ENCODE results near the gene TANC1.

TANC1 gene

DNA sequence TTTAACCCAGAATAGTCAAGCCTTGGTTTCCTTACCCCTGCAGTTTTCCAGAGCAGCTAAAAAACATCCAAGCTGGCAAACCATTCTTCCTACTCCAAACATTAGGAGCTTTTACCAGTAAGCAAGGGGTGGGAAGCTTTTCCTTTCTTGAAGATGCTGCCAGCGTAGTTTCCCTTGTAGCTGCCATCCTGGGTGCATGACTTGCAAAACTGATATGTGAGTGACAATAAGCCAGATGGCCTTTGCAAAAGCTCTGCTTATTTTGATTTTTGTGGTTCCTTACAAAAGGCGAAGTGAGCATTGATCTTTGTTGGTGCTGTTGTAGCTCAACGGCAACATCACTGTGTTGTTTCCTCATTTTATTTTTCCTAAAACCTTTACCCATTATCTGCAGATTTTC, 179.2 kb downstream of the TANC1 start:
- DNase-seq = no peak

DNA sequence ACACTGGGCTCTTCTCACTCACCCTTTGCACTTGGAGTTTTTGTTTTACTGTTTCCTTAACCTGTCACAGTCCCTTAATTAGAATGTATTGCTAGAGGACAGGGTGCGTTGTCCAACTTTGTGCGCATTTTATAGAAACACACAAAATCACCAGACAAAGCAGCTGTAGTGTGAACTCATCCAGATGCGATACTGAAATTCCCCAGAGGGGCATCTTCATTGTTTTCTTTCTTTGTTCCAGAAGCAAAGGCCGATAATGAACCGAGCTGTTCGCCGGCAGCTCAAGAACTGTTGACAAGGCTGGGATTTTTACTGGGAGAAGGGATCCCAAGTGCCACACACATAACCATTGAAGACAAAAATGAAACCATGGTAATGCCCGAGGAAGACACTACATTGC, 180.5 kb downstream of the TANC1 start:
- DNase-seq = no peak

DNA sequence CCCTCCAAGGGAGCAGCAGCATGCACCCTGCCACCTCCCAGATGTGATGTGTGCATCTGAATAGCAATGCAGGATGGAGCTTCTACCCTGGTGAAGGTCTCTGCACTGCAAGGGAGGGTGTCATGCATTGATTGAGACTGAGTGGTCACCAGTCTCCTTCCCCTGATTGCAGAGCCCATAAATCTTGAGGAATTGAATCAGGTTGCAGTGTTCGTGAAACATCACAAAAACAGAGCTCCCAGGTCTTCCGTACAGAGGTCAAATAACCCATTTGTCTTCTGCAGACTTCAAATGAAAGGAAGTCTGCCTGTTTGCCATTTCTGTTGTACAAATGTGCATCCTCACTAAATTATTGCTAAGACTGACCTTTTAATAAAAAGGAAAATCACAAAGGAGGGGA, 181.3 kb downstream of the TANC1 start:
- DNase-seq = no peak

DNA sequence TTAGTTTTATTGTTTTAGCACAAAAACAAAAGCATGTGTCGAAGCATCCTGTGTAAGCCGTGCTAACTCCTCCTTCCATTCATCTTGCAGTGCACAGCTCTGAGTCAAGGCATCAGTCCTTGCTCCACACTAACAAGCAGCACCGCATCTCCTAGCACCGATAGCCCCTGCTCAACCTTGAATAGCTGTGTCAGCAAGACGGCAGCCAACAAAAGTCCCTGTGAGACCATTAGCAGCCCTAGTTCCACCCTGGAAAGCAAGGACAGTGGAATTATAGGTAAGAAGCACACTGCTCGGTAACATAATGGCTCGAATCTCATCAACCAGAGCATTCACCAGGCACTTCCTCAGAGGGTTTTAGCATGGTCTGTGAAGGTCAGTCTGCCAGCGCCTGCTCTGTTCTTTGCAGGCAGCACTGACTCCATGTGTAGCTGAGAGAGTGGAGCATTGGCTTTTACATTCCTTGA, 181.9 kb downstream of the TANC1 start:
- no peak for DNase-seq

DNA sequence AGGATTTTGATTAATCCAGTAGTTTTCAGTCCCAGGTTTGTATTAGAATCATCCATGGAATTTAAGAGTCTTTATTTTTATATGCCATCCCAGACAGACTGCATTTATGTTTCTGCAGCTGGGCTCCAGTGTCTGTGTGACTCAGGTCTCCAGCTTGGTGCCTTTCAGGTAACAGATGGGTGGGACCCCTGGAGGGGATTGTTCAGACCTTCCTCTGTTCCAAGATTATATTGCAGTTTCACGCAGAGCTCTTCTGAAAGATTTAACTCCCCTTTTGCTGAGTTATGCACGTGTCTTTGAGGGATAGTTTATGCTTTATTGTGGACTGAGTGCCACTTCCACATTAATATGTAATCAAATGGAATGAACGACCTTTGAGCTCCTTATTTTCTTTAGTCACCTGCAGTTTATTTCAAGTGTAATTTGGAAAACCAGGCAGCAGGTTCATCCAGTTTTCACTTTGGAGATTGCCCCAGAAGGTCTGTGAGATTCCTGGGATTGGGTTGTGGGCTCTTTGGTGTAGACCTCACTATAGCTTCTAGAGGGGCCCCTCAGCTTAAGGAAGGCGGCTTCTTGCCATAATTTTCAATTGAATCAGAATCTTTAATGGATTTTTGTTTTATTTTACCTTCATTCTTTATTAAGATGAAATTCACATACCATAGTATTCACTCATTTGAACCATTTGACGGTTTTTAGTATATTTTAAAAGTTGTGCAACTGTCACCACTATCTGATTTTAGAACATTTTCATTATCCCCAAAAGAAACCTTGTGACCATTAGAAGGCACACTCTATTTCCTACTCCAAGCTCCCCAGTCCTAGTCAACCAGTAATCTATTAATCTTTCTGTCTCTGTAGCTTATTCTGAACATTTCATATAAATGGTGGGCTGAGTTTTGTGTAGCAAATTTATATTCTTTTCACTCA, 183.0 kb downstream of the TANC1 start:
- no peak for DNase-seq

DNA sequence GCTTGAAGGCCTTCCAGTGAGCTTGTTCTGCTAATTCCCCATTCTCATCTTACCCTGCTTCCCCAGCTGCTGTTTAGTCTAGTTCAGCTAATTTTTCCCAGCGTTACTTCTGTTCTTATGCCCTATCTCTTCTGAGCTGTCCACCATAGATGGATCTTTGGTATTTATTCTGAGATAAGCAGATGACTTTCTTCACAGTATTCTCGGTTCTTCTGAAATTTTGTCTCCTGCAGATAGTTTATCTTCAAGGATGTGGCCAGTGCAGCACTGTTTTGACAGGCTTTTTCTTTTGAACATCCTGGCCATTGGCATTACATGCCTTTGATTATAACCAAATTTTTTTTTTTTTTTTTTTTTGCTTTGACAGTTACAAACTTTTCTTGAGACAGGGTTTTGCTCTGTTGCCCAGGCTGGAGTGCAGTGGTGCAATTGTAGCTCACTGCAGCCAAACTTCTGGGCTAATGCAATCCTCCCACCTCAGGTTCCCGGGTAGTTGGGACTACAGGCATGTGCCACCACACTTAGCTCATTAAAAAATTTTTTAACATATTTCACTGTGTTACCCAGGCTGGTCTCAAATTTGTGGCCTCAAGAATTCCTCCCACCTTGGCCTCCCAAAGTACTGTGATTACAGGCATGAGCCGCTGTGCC, 183.8 kb downstream of the TANC1 start:
- no peak for DNase-seq

DNA sequence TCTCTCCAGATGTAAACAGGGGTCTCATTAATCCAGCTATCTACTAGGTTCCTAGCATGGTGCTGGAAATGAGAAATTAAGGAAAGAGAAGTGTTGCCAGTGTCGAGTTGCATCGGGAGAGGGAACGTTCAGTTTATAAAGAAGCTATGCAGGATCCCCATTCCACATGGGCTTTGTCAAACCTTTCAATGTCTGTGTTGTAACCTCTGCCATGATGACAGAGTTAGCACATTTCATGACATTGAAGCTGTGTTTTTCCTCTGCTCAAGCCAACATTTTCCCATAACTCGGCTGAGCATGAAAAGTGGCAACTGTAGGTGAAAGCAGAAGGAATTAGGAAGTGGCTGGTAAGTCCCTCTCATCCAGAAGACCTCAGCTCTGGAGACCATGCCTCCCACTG, 184.6 kb downstream of the TANC1 start:
- DNase-seq = no peak

DNA sequence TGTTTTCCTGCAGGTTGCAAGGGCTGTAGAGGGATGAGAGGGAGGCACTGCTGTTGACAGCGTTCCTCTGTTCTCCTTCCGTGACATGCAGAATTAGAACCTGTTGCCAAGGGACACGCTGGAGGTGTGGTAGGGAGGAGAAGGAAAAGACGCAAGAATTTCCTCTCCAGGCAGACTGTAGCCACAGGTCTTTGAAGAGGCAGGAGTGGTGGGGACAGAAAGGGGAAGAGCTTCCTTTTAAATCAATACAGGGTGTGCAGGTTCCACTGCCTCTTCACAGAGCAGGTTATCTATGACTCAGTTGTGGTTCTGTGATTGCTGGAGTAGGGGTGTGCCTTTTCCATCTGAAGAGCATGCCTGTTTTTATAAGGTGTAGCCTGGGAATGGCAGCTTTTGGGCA, 185.0 kb downstream of the TANC1 start:
- no peak for DNase-seq

DNA sequence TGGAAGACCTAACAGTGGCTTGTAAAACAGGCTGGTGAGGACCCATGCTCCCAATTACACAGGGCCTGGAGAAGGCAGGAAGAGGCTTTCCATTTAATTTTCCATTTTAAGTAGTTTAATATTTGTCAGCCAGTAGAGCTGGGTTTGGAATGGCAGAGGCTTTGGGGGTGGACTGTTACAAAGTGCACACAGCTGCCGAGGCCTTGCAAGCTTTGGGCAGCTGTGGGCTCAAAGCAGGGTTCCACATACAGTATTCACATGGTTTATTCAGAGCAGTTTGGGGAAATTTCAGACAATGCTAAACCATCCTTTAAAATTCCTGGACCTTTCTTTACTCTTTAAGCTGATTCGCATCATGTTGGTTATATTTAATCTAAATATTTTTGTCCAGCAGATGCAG, 185.5 kb downstream of the TANC1 start:
- DNase-seq = no peak

DNA sequence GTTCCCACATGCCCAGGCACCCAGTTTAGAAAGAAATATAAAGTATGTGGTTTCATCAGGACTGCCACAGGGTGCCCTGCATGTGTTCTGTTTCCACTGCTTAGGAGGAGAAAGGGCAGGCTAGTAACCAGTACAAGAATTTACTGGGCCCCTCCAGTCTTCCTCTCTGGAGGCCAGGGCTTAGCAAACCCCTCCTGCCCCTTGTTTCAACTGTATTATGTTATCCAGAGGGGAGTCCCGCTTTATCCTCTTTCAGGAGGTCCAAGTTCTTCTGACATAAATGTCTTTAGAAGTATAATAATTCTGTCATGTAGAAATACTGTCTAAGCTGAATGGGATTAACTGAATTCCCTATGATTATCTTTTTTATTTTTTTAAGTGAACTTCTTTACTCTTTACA, 185.9 kb downstream of the TANC1 start:
- DNase-seq = no peak

DNA sequence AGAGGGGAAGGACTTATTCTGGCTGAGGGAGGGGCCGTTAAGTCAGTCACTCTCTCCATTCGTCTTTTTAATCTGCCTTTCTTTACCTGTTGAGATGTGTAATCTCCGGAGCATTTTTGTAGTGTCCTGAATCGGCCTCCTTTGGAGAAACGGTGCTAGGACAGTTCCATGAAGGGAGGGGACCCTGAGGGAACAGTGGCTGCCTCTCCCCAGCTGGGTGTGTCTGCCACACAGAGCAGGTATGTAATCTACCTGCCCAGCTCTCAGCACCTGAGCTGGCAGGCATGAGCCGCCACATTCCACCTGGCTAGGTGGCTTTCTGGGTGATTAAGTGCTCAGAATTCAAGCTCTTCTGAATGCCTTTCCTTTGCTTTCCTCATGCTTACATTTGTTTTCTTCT, 186.9 kb downstream of the TANC1 start:
- DNase-seq = no peak

DNA sequence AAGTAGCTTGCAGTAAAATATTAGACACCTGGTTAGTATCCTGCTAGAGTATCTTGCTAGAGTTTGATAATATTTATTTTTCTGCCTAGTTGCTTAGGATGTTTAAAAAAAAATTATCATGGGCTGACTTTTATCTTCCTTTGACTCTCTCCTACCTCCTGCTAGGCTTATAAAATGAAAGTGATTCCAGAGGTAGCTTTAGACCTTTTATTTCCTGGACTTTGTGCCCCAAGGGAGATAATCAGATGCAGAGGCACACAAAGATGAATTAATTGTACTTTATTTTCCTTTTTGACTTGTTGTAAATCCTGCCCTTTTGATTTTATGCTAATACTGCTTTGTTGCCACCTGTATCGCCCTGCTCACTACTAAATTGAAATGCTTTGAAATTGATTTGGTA, 187.4 kb downstream of the TANC1 start:
- no peak for DNase-seq

DNA sequence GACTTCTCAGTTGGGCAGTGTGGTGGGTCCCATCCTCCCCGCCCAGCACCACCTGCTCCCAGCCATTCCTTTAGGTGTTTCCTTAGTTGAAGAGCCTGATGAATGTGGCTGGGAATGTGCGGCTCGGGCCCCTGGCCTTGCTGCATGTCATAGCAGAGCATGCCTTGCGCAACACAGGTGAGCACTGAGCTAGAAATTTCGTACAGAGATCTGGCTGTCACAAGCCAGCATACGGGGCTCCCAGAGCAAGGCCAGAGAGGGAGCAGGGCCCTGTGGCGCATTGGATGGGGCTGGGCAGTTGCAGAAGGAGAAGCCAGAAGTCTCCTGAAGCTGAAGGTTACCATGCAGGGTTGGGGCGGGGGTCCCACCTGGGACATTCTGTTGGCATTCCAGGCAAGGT, 188.4 kb downstream of the TANC1 start:
- DNase-seq = no peak

DNA sequence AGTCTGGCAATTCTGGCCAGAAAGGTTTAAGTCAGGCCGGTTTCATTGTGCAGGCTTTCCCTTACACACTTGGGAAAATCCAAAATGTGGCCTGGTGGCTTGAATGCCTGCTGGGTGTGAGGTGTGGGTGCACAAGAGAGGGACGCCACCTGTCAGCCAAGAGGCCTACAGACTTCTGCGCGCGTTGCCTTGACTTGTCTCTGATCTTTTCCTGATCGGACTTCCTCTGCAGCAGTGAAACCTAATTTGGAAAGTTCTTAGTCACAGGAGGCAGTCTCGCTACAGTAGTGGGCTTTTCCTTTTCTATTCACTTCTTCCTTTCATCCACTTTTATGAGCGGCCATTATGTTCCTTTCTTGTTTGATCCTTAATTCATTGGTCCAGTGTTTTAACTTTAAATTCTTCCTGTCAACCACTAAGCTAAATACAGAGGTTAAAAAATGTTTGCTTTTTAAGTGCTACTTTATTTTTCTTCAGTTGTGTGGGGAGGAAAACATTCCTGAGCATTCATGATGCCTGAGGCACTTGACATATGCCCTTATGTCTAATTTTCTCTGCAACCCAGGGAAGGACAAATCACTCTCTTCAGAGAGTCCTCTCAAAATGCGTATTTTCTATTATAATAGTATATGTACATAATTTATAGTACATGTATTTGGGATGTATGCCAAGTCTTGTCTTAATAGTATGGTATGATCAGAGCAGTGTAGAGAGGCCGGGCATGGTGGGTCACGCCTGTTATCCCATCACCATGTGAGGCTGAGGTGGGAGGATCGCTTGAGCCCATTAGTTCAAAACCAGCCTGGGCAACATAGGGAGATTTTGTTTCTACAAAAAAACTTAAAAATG, 189.1 kb downstream of the TANC1 start:
- no peak for DNase-seq

DNA sequence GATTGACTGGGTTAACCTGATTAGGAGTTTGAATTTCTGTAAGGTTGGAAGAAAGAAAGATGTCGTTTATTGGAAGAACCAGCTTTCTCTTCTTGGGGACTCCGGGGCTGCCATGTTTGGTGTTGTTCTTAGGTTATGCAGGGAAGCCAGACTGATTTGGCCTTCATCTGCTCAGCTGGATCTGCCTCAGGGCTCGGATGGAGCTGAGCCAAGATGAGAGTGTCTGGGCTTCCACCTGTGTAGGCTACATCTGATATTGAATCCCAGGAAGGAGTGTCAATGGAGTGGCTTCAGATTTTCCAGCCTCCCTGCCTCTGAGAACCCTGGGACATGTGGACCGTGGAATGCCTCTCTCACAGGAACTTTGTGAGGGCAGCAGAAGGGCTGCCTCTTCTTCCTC, 192.0 kb downstream of the TANC1 start:
- no peak for DNase-seq

DNA sequence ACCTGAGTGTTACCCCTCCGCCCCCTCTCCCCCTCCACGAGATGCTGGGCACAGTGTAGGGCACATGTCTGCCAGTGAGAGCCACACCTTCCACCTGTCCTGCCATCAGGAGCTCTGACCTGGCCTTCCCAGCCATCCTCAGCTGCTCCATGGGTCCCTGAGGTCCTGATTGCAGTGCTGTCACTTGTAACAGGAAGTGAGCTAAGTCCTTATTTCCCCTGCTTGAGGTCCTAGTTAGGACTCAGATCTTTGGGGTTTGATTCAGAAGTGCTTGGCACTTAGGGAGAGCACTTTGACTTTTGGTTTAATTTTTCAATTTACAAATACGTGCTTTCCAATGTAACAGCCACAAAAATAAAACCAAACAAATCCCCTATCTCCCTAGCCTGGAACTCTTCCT, 192.5 kb downstream of the TANC1 start:
- no peak for DNase-seq

DNA sequence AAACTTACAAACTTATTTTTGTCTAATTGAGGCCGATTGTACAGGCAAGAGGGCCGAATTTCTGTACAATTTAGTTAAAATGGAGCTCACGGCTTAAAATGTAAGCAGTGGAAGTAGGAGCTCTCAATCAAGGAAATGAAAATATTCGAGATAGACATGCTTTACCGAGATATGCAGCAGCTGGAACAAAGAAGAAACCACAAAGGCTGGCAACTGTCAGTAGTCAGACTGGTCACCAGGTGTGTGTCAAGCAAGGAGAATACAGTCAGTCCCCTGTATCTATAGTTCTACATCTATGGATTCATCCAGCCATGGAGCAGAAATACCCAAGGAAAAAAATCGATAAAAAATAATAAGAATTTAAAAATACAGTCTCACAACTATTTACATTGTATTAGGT, 195.5 kb downstream of the TANC1 start:
- DNase-seq = no peak

DNA sequence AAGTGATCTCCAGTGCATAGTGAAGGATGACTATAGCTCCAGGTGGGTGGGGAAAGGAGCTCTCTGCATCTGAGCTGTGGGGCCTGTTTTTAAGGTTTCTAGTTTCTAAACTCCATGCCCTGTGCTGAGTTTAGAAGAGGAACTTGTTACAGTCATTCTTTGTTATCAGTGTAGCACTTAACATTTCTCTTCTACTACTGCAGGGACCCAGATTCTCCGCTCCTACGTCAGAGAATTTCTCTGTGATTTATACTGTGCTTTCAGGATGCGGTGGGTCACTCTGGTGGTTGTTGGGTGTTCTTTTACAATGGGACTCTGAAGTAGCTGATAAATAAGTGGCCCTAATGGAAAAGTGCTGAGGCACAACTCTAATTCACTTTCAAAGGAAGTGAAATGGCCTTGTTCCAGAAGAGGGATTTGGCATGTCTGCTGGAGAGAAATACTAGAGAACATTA, 196.0 kb downstream of the TANC1 start:
- DNase-seq = no peak

DNA sequence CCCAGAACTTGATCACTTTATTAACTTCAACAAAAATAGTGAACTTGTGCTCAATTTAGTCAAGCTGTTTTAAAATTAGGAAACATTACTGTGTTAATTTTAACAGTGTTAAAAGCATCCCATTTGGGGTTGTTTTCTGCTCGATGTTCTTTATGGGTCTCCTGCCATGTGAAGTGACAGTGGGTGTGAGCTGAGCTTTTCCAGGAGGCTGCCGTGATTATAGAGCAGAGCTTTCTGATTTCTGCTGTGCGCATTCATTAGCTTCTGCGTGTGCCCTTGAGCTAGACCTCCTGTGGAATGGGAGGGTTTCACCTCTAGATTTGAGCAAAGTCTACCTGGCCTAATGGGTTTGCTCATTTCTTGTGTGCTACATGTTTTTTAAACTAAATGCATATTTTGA, 196.6 kb downstream of the TANC1 start:
- no peak for DNase-seq

DNA sequence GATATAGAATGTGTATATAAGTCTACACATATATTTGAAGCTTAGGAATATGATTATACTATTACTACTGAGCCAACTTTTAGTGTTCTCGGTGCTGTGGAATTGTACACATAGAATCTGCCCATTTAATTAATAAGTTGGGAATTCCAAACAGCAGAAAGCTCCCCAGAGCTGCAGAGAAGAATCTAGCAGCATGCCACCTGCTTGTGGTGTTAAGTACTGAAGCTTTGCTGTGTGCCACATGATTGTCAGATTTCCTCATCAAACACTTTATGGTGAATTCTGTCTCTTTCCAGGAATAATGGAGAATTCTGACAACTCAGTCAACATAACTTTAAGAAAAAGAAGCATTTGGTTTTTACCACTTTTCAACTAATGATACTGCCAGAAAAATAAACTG, 200.3 kb downstream of the TANC1 start:
- no peak for DNase-seq

DNA sequence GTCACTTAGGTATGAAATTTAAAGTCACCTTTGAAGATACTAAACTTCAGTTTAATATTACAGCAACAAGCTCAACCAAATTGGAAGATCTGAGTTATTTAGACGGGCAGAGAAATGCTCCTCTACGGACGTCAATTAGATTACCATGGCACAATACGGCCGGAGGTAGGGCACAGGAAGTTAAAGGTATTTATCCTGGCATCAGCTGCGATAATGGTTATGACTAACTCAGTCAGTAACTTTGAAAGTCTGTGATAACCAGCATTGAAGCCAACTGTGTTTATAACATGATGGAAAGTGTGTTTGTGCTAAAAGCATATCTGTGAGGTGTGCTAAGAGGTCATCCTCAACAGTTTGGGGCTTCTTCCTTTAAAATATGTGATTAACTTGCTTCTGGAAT, 200.7 kb downstream of the TANC1 start:
- DNase-seq = no peak

DNA sequence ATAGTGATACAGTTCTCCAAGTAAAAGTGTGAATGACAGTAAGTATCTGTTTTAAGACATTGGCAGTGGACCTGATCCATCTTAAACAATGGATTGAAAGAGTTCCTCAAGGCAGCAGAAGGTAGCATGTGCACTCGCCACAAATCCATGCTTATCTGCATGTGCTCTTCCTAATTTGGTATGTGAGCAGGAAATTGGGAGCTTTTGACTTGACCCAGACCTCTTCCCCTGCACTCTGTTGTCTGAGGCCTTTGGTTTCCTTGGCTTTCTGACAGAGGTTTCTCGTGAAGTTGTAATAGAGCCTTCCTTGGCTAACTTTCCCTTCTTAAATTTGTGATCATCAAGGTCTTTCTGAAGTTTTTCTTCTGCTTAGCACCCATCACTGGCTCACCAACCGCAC, 204.0 kb downstream of the TANC1 start:
- DNase-seq = no peak

DNA sequence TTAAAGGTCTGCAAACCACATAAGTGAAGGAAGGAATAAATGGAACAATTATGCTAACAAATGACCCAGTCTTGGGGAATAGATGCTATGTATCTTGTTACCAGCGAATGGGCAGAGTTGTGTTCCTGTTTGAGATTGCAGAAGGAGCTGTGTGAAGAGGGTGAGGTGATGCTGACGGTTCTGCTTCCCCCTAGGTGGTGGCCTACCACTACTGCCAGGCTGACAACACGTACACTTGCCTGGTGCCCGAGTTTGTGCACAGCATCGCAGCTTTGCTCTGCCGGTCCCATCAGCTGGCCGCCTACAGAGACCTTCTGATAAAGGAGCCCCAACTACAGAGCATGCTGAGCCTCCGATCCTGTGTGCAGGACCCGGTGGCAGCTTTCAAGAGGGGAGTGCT, 206.3 kb downstream of the TANC1 start:
- DNase-seq = no peak

All from right hindlimb (tissue), 1 donor.